Measurements from ENCODE around the gene ARHGEF7.

DNA sequence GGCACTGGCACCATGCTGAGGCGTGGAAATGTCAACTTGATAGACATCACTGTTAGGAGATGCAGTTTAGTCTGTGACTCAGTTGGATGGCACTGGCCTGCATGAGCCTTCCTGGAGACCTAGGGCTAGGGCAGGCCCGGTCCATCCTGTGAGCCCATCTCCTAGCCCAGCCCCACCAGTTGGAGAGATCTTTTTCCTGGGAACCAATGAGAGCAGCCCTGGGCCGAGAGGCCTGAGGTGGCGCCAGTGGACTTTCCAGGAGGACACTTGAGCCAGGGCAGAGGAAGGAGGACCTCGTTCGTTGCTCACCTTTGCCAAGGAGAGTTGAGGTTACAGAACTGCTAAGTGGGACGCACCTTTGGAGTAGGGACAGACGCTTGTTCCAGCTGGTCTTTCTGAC is 104.8 kb downstream of the ARHGEF7 start:
- no peak for TF ChIP-seq EZH2phosphoT487 (conservative IDR thresholded peaks at IDR 0.05; ENCODE audit: low read length)
- TF ChIP-seq, protein P1, sequence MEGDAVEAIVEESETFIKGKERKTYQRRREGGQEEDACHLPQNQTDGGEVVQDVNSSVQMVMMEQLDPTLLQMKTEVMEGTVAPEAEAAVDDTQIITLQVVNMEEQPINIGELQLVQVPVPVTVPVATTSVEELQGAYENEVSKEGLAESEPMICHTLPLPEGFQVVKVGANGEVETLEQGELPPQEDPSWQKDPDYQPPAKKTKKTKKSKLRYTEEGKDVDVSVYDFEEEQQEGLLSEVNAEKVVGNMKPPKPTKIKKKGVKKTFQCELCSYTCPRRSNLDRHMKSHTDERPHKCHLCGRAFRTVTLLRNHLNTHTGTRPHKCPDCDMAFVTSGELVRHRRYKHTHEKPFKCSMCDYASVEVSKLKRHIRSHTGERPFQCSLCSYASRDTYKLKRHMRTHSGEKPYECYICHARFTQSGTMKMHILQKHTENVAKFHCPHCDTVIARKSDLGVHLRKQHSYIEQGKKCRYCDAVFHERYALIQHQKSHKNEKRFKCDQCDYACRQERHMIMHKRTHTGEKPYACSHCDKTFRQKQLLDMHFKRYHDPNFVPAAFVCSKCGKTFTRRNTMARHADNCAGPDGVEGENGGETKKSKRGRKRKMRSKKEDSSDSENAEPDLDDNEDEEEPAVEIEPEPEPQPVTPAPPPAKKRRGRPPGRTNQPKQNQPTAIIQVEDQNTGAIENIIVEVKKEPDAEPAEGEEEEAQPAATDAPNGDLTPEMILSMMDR (IDR thresholded peaks at IDR 0.05; ENCODE audit: insufficient read depth, low read length, poor library complexity, severe bottlenecking): no peak

Measured in SU-DHL-6 (cell line).